Thymus (tissue), 11 donors: ENCODE results near the gene RPS29. TPM values are rescaled to one million over a fixed set of nuclear protein-coding genes. Genes with fewer than 3 reads are reported as not detected.
"Not testable (repeated sequence)": the region's sequence is repeated elsewhere in the genome, so short reads cannot be mapped to it uniquely, and the experiment has no call there.

Source experiments
- DNase-seq, 9 donors: peaks; one replicate each; pipeline ENCODE4 v3.0.0-alpha.2; 2013; ENCODE audit warnings: low spot score in 9 of 9, low read depth in 6 of 9, missing footprints in 1 of 9
- H3K27ac ChIP-seq, 2 donors: one replicate each; pipeline ENCODE4 v1.5.1; 2013; ENCODE audit warnings: control low read depth in 1 of 2, low read depth in 1 of 2, low read length in 1 of 2, mild to moderate bottlenecking in 1 of 2, moderate library complexity in 1 of 2
- H3K27me3 ChIP-seq, 2 donors: one replicate each; pipeline ENCODE4 v1.5.1; 2013; ENCODE audit warnings: low read length in 1 of 2; ENCODE audit not compliant: control insufficient read depth in 2 of 2, insufficient read depth in 1 of 2
- H3K36me3 ChIP-seq, 2 donors: one replicate each; pipeline ENCODE4 v1.5.1; 2013; ENCODE audit warnings: low read length in 1 of 2, mild to moderate bottlenecking in 1 of 2, moderate library complexity in 1 of 2; ENCODE audit not compliant: control insufficient read depth in 2 of 2, insufficient read depth in 2 of 2
- H3K4me1 ChIP-seq, 2 donors: one replicate each; pipeline ENCODE4 v1.5.1; 2013; ENCODE audit warnings: low read length in 2 of 2; ENCODE audit not compliant: control insufficient read depth in 2 of 2, insufficient read depth in 2 of 2
- H3K4me3 ChIP-seq, 2 donors: one replicate each; pipeline ENCODE4 v1.5.1; 2013; ENCODE audit warnings: low read length in 2 of 2, control low read depth in 1 of 2, mild to moderate bottlenecking in 1 of 2
- H3K9me3 ChIP-seq, 2 donors: one replicate each; pipeline ENCODE4 v1.5.1; 2013; ENCODE audit warnings: low read length in 1 of 2, mild to moderate bottlenecking in 1 of 2; ENCODE audit not compliant: control insufficient read depth in 2 of 2, insufficient read depth in 1 of 2
- WGBS: extraction: QIAGEN DNeasy Blood & Tissue Kit; methylation state at CpG from one replicate; pipeline ENCODE4 v1.1.7; 2013; 5-methylcytosine and 5-hydroxymethylcytosine counted together
- polyA plus RNA-seq: library from polyadenylated mRNA; stranded (reverse); fragments of 200-250 nt; gene quantifications from one replicate; pipeline ENCODE4 v1.2.3, GENCODE V29; 2013
- total RNA-seq: library from RNA; stranded (reverse); fragments of 120-200 nt; gene quantifications from one replicate; pipeline ENCODE4 v1.2.4, GENCODE V29; 2013
- donor health status: healthy.

RPS29 gene
- total and polyA plus RNA-seq, 2 donors: 5,388 to 6,328 TPM

DNA sequence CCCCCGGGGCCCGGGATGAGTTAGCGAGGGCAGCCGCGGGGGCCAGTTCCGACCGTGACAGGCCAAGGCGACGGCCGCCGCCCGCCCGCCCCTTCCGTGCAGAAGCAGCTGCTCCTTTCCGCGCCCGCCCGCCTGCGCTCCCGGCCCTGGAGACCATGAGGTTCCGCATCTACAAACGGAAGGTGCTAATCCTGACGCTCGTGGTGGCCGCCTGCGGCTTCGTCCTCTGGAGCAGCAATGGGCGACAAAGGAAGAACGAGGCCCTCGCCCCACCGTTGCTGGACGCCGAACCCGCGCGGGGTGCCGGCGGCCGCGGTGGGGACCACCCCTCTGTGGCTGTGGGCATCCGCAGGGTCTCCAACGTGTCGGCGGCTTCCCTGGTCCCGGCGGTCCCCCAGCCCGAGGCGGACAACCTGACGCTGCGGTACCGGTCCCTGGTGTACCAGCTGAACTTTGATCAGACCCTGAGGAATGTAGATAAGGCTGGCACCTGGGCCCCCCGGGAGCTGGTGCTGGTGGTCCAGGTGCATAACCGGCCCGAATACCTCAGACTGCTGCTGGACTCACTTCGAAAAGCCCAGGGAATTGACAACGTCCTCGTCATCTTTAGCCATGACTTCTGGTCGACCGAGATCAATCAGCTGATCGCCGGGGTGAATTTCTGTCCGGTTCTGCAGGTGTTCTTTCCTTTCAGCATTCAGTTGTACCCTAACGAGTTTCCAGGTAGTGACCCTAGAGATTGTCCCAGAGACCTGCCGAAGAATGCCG, 35.1 kb upstream of the RPS29 start:
- Histone ChIP-seq H3K4me3 (peak overlapping the region; percentile 74 to 96), H3K36me3 (peaks cover 22 to 23% of the 10 kb centered on the region in 2 donors), H3K9me3 (no peaks in the 10 kb centered on the region), H3K27ac (peak overlapping the region; percentile 98 to 100), H3K4me1 (peaks cover 16 to 22% of the 10 kb centered on the region in 2 donors), H3K27me3 (no peaks in the 10 kb centered on the region)
- peak in 2 of 9 donors; percentile 40 to 43 for DNase-seq
- 5% methylated on average over 65 of the region's 65 CpGs for WGBS

GRCh38 chr14:49620182-49621113, 34.3 kb upstream of the RPS29 start, which contains the start of the genes MGAT2 and RPL36AL:
TSS of gene MGAT2 (plus strand) at chr14:49620799. CDS start at chr14:49621269, 470 bp downstream.
TSS of gene RPL36AL (minus strand) at chr14:49620626. CDS start at chr14:49619104, 1,522 bp downstream.
- under 1% methylated on average over 85 of the region's 85 CpGs for WGBS
- Histone ChIP-seq H3K27ac (peak within 1 kb of the TSS; percentile 98 to 100), H3K27me3 (no peaks in the 10 kb centered on the region), H3K9me3 (no peaks in the 10 kb centered on the region), H3K4me1 (peaks cover 16 to 22% of the 10 kb centered on the region in 2 donors), H3K4me3 (peak within 1 kb of the TSS; percentile 74 to 96), H3K36me3 (peaks cover 23 to 29% of the 10 kb centered on the region in 2 donors)
- DNase-seq: peak; percentile 92 to 98 (median 95)

GRCh38 chr14:49619730-49620129, 33.5 kb upstream of the RPS29 start:
- Histone ChIP-seq H3K27ac (peak overlapping the region; percentile 98 to 100), H3K4me3 (peak overlapping the region; percentile 74 to 96), H3K36me3 (peaks cover 23 to 32% of the 10 kb centered on the region in 2 donors), H3K9me3 (no peaks in the 10 kb centered on the region), H3K27me3 (no peaks in the 10 kb centered on the region), H3K4me1 (peaks cover 16 to 22% of the 10 kb centered on the region in 2 donors)
- peak in 1 of 9 donors; percentile 28 for DNase-seq
- WGBS: 5% methylated on average over 11 of the region's 11 CpGs

GRCh38 chr14:49619273-49619672, 33.1 kb upstream of the RPS29 start:
- Histone ChIP-seq H3K36me3 (peaks cover 23 to 35% of the 10 kb centered on the region in 2 donors), H3K4me3 (peak overlapping the region; percentile 74 to 96), H3K27ac (peak overlapping the region; percentile 18 to 98), H3K4me1 (peaks cover 16 to 22% of the 10 kb centered on the region in 2 donors)
- WGBS: 90% methylated on average over 19 of the region's 19 CpGs
- H3K9me3 ChIP-seq, H3K27me3 ChIP-seq, DNase-seq: not testable (repeated sequence)

- peaks cover 23 to 42% of the 10 kb centered on the region in 2 donors for H3K36me3 ChIP-seq
- WGBS: 98% methylated on average over 6 of the region's 6 CpGs
- no peaks in the 10 kb centered on the region for H3K9me3 ChIP-seq
- H3K27ac ChIP-seq: no peak overlapping the region
- no peak for DNase-seq
- no peak overlapping the region for H3K4me3 ChIP-seq
- peaks cover 13 to 22% of the 10 kb centered on the region in 2 donors for H3K4me1 ChIP-seq
- H3K27me3 ChIP-seq: no peaks in the 10 kb centered on the region
Measured at GRCh38 chr14:49617852-49618519, 31.8 kb upstream of the RPS29 start.

DNA sequence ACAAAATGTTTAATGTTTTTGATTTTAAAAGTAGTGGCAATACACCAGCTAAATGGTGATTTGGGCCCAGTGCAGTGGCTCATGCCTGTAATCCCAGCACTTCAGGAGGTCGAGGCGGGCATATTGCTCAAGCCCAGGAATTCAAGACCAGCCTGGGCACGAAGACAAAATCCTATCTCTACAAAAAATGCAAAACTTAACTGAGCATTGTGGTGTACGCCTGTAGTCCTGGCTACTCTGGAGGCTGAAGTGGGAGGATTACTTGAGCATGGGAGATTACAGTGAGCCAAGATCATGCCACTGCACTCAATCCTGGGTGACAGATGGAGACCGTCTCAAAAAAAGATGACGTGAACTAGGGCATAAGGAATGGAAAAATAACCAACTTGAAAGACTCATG, 29.6 kb upstream of the RPS29 start:
- no peaks in the 10 kb centered on the region for H3K9me3 ChIP-seq
- peaks cover 19 to 49% of the 10 kb centered on the region in 2 donors for H3K36me3 ChIP-seq
- 98% methylated on average over 6 of the region's 6 CpGs for WGBS
- peaks cover 4 to 11% of the 10 kb centered on the region in 2 donors for H3K4me1 ChIP-seq
- no peak for DNase-seq
- H3K27ac ChIP-seq: no peak overlapping the region
- H3K27me3 ChIP-seq: no peaks in the 10 kb centered on the region
- no peak overlapping the region for H3K4me3 ChIP-seq

GRCh38 chr14:49614196-49614595, 28.0 kb upstream of the RPS29 start:
- 95% methylated on average over 2 of the region's 2 CpGs for WGBS
- H3K4me3 ChIP-seq: no peak overlapping the region

DNA sequence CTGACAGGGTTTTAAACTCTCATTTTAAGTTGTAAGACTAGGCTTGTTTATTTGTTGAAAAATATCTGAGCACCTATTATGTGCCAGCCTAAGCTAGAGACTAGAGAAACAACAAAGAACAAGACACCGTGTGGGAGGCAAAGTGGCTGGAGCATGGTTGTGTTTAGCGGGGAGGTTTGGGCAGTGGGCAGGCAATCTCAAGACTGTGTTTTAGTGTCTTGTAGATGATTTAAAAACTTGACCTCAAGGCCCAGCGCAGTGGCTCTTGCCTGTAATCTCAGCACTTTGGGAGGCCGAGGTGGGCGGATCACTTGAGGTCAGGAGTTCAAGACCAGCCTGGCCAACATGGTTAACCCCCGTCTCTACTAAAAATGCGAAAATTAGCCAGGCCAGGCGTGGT, 26.5 kb upstream of the RPS29 start:
- no peak for DNase-seq
- Histone ChIP-seq H3K4me3 (no peak overlapping the region), H3K27me3 (no peaks in the 10 kb centered on the region), H3K36me3 (peaks cover 12 to 55% of the 10 kb centered on the region in 2 donors), H3K4me1 (no peaks in the 10 kb centered on the region), H3K27ac (no peak overlapping the region), H3K9me3 (no peaks in the 10 kb centered on the region)
- 99% methylated on average over 8 of the region's 8 CpGs for WGBS

More at GRCh38 chr14:49614196-49614595, 28.0 kb upstream of the RPS29 start:
- H3K36me3 ChIP-seq: peaks cover 18 to 55% of the 10 kb centered on the region in 2 donors
- no peak overlapping the region for H3K27ac ChIP-seq
- DNase-seq: no peak
- no peaks in the 10 kb centered on the region for H3K27me3 ChIP-seq
- no peaks in the 10 kb centered on the region for H3K9me3 ChIP-seq
- peaks cover under 1 to 4% of the 10 kb centered on the region in 2 donors for H3K4me1 ChIP-seq
